ENCODE results near the gene RALBP1.
"Not testable (repeated sequence)": the region's sequence is repeated elsewhere in the genome, so short reads cannot be mapped to it uniquely, and the experiment has no call there.

DNA sequence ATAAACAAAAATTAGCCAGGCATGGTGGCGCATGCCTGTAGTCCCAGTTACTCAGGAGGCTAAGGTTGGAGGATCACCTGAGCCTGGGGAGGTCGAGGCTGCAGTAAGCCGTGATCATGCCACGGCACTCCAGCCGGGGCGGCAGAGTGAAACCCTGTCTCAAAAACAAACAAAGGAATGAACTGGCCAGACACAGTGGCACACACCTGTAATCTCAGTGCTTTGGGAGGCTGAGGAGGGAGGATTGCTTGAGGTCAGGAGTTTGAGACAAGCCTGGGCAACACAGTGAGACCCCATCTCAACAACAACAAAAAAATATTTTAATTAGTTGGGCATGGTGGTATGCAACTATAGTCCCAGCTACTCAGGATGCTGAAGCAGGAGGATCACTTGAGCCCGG lies 24.4 kb upstream of the RALBP1 start:
- TF ChIP-seq, protein P1, sequence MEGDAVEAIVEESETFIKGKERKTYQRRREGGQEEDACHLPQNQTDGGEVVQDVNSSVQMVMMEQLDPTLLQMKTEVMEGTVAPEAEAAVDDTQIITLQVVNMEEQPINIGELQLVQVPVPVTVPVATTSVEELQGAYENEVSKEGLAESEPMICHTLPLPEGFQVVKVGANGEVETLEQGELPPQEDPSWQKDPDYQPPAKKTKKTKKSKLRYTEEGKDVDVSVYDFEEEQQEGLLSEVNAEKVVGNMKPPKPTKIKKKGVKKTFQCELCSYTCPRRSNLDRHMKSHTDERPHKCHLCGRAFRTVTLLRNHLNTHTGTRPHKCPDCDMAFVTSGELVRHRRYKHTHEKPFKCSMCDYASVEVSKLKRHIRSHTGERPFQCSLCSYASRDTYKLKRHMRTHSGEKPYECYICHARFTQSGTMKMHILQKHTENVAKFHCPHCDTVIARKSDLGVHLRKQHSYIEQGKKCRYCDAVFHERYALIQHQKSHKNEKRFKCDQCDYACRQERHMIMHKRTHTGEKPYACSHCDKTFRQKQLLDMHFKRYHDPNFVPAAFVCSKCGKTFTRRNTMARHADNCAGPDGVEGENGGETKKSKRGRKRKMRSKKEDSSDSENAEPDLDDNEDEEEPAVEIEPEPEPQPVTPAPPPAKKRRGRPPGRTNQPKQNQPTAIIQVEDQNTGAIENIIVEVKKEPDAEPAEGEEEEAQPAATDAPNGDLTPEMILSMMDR (conservative IDR thresholded peaks at IDR 0.05; ENCODE audit: low read length), result not testable (repeated sequence)
- not testable (repeated sequence) for TF ChIP-seq EZH2phosphoT487 (IDR thresholded peaks at IDR 0.05; ENCODE audit: borderline replicate concordance)

Data from Loucy (cell line).